ENCODE data around the gene MAPKAP1.

- TF ChIP-seq, protein P1, sequence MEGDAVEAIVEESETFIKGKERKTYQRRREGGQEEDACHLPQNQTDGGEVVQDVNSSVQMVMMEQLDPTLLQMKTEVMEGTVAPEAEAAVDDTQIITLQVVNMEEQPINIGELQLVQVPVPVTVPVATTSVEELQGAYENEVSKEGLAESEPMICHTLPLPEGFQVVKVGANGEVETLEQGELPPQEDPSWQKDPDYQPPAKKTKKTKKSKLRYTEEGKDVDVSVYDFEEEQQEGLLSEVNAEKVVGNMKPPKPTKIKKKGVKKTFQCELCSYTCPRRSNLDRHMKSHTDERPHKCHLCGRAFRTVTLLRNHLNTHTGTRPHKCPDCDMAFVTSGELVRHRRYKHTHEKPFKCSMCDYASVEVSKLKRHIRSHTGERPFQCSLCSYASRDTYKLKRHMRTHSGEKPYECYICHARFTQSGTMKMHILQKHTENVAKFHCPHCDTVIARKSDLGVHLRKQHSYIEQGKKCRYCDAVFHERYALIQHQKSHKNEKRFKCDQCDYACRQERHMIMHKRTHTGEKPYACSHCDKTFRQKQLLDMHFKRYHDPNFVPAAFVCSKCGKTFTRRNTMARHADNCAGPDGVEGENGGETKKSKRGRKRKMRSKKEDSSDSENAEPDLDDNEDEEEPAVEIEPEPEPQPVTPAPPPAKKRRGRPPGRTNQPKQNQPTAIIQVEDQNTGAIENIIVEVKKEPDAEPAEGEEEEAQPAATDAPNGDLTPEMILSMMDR (IDR thresholded peaks at IDR 0.05) = no peak
- no peak for TF ChIP-seq POLR2A (IDR thresholded peaks at IDR 0.05)
Measured at GRCh38 chr9:125437771-125438221, 269.2 kb downstream of the MAPKAP1 start.

Measured in gastroesophageal sphincter (tissue), 3 donors.